HEK293 (cell line): ENCODE measurements around the gene KIF26B.

Experiments used
- FEZF1 ChIP-seq: fragments of 450-650 bp; formaldehyde crosslinking; IDR thresholded peaks from 2 replicates; pipeline ENCODE4 v1.5.1; 2016; ENCODE audit warnings: missing biosample characterization, missing genetic modification characterization
- GLIS1 ChIP-seq: fragments of 450-650 bp; formaldehyde crosslinking; IDR thresholded peaks from 2 replicates; pipeline ENCODE4 v1.5.1; 2016; ENCODE audit warnings: missing biosample characterization, missing genetic modification characterization
- HOXA7 ChIP-seq: sonication (generic); formaldehyde crosslinking; IDR thresholded peaks from 2 replicates; pipeline ENCODE4 v1.8.1; 2022; ENCODE audit warnings: missing genetic modification reagents, borderline replicate concordance
- KLF7 ChIP-seq: fragments of 450-650 bp; formaldehyde crosslinking; IDR thresholded peaks from 2 replicates; pipeline ENCODE4 v1.5.1; 2016; ENCODE audit warnings: missing biosample characterization, missing genetic modification characterization, borderline replicate concordance
- KLF8 ChIP-seq: fragments of 450-650 bp; formaldehyde crosslinking; IDR thresholded peaks from 2 replicates; pipeline ENCODE4 v1.5.1; 2016; ENCODE audit warnings: missing biosample characterization, missing genetic modification characterization
- PRDM1 ChIP-seq: fragments of 450-650 bp; formaldehyde crosslinking; IDR thresholded peaks from 2 replicates; pipeline ENCODE4; 2016; ENCODE audit warnings: missing biosample characterization, missing genetic modification characterization
- PRDM2 ChIP-seq: fragments of 450-650 bp; formaldehyde crosslinking; IDR thresholded peaks from 2 replicates; pipeline ENCODE4 v1.5.1; 2016; ENCODE audit warnings: missing biosample characterization, missing genetic modification characterization, borderline replicate concordance
- ZBTB10 ChIP-seq: fragments of 450-650 bp; formaldehyde crosslinking; IDR thresholded peaks from 2 replicates; pipeline ENCODE4 v1.5.1; 2016; ENCODE audit warnings: missing biosample characterization, missing genetic modification characterization
- ZBTB7A ChIP-seq: fragments of 450-650 bp; formaldehyde crosslinking; IDR thresholded peaks from 2 replicates; pipeline ENCODE4 v1.5.1; 2016; ENCODE audit warnings: low read depth, missing biosample characterization, missing genetic modification characterization
- ZBTB8A ChIP-seq: fragments of 450-650 bp; formaldehyde crosslinking; IDR thresholded peaks from 2 replicates; pipeline ENCODE4 v1.5.1; 2016; ENCODE audit warnings: missing biosample characterization, missing genetic modification characterization
- ZNF214 ChIP-seq: fragments of 450-650 bp; formaldehyde crosslinking; IDR thresholded peaks from 2 replicates; pipeline ENCODE4 v1.5.1; 2017; ENCODE audit warnings: missing biosample characterization, mild to moderate bottlenecking, missing genetic modification characterization, borderline replicate concordance
- ZNF274 ChIP-seq, 2 experiments: fragments of 200-500 bp in 1 of 2; fragments of 450-650 bp in 1 of 2; sonication (Bioruptor generic) in 1 of 2; formaldehyde crosslinking in 1 of 2; IDR thresholded peaks; 2 replicates each; pipeline versions ENCODE4 v1.5.1 to v1.6.1; 2014 to 2016; ENCODE audit warnings: borderline replicate concordance in 1 of 2, inconsistent platforms in 1 of 2, low read length in 1 of 2, missing biosample characterization in 1 of 2, missing genetic modification characterization in 1 of 2
- ZNF335 ChIP-seq: fragments of 450-650 bp; formaldehyde crosslinking; conservative IDR thresholded peaks from 2 replicates; pipeline ENCODE4 v1.5.1; 2016; ENCODE audit warnings: missing biosample characterization, missing genetic modification characterization
- ZNF514 ChIP-seq: fragments of 450-650 bp; formaldehyde crosslinking; IDR thresholded peaks from 2 replicates; pipeline ENCODE4 v1.5.1; 2016; ENCODE audit warnings: missing biosample characterization, missing genetic modification characterization
- ZNF518A ChIP-seq: fragments of 450-650 bp; formaldehyde crosslinking; conservative IDR thresholded peaks from 2 replicates; pipeline ENCODE4 v1.5.1; 2016; ENCODE audit warnings: low read depth, missing biosample characterization, missing genetic modification characterization
- ZNF558 ChIP-seq: fragments of 450-650 bp; formaldehyde crosslinking; IDR thresholded peaks from 2 replicates; pipeline ENCODE4 v1.5.1; 2016; ENCODE audit warnings: missing biosample characterization, missing genetic modification characterization
- ZNF654 ChIP-seq: fragments of 450-650 bp; formaldehyde crosslinking; IDR thresholded peaks from 2 replicates; pipeline ENCODE4 v1.5.1; 2016; ENCODE audit warnings: low read depth, missing biosample characterization, missing genetic modification characterization
- TF ChIP-seq, protein P1 (sequence below): fragments of 450-650 bp; formaldehyde crosslinking; IDR thresholded peaks from 2 replicates; pipeline ENCODE4 v1.5.0; 2017; ENCODE audit warnings: missing biosample characterization, missing genetic modification characterization, borderline replicate concordance
- TF ChIP-seq, protein P2 (sequence below): fragments of 450-650 bp; formaldehyde crosslinking; IDR thresholded peaks from 2 replicates; pipeline ENCODE4 v1.5.1; 2016; ENCODE audit warnings: missing biosample characterization, missing genetic modification characterization

The KIF26B gene

GRCh38 chr1:245153081-245153551 lies 1.7 kb upstream of the KIF26B start (continued):
- TF ChIP-seq ZBTB10 (tag by site-specific recombination) (0 out of 2 replicates have a peak, but pooled peaks have one; percentile 22), ZNF558 (tag by site-specific recombination) (no peak), ZNF654 (tag by site-specific recombination) (peak; percentile 65), ZNF514 (tag by site-specific recombination) (no peak), ZNF335 (tag by site-specific recombination) (peak; percentile 74), GLIS1 (tag by site-specific recombination) (peak; percentile 11; the same call in 1 of the 2 replicates), ZNF518A (tag by site-specific recombination) (no peak), ZBTB8A (tag by site-specific recombination) (no peak), PRDM2 (tag by site-specific recombination) (no peak), KLF7 (no peak), PRDM1 (tag by site-specific recombination) (no peak), KLF8 (tag by site-specific recombination) (no peak), ZBTB7A (tag by site-specific recombination) (no peak), ZNF274 (IDR thresholded peaks at IDR 0.05; ENCODE audit: low read length) (no peak), ZNF274 (tag by site-specific recombination; IDR thresholded peaks at IDR 0.05; ENCODE audit: borderline replicate concordance) (no peak), FEZF1 (tag by site-specific recombination) (no peak), HOXA7 (CRISPR knock-in tag) (no peak), ZNF214 (tag by site-specific recombination) (no peak)
- TF ChIP-seq, protein P1, sequence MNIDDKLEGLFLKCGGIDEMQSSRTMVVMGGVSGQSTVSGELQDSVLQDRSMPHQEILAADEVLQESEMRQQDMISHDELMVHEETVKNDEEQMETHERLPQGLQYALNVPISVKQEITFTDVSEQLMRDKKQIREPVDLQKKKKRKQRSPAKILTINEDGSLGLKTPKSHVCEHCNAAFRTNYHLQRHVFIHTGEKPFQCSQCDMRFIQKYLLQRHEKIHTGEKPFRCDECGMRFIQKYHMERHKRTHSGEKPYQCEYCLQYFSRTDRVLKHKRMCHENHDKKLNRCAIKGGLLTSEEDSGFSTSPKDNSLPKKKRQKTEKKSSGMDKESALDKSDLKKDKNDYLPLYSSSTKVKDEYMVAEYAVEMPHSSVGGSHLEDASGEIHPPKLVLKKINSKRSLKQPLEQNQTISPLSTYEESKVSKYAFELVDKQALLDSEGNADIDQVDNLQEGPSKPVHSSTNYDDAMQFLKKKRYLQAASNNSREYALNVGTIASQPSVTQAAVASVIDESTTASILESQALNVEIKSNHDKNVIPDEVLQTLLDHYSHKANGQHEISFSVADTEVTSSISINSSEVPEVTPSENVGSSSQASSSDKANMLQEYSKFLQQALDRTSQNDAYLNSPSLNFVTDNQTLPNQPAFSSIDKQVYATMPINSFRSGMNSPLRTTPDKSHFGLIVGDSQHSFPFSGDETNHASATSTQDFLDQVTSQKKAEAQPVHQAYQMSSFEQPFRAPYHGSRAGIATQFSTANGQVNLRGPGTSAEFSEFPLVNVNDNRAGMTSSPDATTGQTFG (tag by site-specific recombination) = no peak
- TF ChIP-seq, protein P2, sequence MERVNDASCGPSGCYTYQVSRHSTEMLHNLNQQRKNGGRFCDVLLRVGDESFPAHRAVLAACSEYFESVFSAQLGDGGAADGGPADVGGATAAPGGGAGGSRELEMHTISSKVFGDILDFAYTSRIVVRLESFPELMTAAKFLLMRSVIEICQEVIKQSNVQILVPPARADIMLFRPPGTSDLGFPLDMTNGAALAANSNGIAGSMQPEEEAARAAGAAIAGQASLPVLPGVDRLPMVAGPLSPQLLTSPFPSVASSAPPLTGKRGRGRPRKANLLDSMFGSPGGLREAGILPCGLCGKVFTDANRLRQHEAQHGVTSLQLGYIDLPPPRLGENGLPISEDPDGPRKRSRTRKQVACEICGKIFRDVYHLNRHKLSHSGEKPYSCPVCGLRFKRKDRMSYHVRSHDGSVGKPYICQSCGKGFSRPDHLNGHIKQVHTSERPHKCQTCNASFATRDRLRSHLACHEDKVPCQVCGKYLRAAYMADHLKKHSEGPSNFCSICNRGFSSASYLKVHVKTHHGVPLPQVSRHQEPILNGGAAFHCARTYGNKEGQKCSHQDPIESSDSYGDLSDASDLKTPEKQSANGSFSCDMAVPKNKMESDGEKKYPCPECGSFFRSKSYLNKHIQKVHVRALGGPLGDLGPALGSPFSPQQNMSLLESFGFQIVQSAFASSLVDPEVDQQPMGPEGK (tag by site-specific recombination) = peak; percentile 46
